HCT116 (cell line): Measurements from ENCODE around the gene FRAS1. TPM values are rescaled to one million over a fixed set of nuclear protein-coding genes. Genes with fewer than 3 reads are reported as not detected.

Experiments used
- ATAC-seq: fragments of 200-7000 bp; cut with Tn5 transposase; 2 replicates; pipeline ENCODE4 v1.9.1; 2020; ENCODE audit warnings: mild to moderate bottlenecking, moderate library complexity
- BruUV-seq: library from RNA; stranded (reverse); fragments of 400-500 nt; replicated peaks from 2 replicates; lab custom pipeline; 2021; lab: Mats Ljungman, UMichigan
- CTCF ChIA-PET: fragments of 300-600 bp; sonication (Branson Sonifier 250); formaldehyde crosslinking; loops from one replicate; lab custom pipeline; 2021; ENCODE audit warnings: antibody characterized with exemption; lab: Charles Lee
- POLR2A ChIA-PET: fragments of 300-600, 350-600 bp; sonication (Branson Sonifier 250); formaldehyde crosslinking; loops from one replicate; lab custom pipeline; 2021; ENCODE audit warnings: antibody characterized with exemption; lab: Charles Lee
- RAD21 ChIA-PET, 2 experiments: fragments of 300-600 bp; sonication (Branson Sonifier 250); formaldehyde crosslinking; loops; one replicate each; lab custom pipeline; 2023; ENCODE audit warnings: low total read pairs in 2 of 2; ENCODE audit not compliant: uncharacterized antibody in 2 of 2, unreplicated experiment in 2 of 2, low non-redundant PET in 1 of 2; lab: Charles Lee
- DNase-seq: peaks from one replicate; pipeline ENCODE4 v3.0.0-alpha.2; 2010; ENCODE audit warnings: low read depth, low spot score
- H2AFZ ChIP-seq: fragments of 200-600 bp; shearing (Covaris generic), sonication (generic); 2 replicates; pipeline ENCODE4 v1.6.1; 2017; ENCODE audit warnings: low read depth, mixed run types, mixed read lengths, antibody characterized with exemption, low read length; ENCODE audit not compliant: poor library complexity, severe bottlenecking
- H3K27ac ChIP-seq: 2 replicates; pipeline ENCODE4 v1.5.1; 2012; ENCODE audit warnings: low read depth, low read length
- H3K27me3 ChIP-seq: fragments of 200-600 bp; sonication (generic); 2 replicates; pipeline ENCODE4 v1.6.1; 2016; ENCODE audit warnings: mixed run types, low read length, mixed read lengths; ENCODE audit not compliant: insufficient read depth
- H3K36me3 ChIP-seq, 2 experiments: fragments of 200-500 bp in 1 of 2; fragments of 200-600 bp in 1 of 2; sonication (Bioruptor generic) in 1 of 2; sonication (generic) in 1 of 2; 2 replicates each; pipeline versions ENCODE4 v1.5.1 to v1.6.1; 2014 to 2016; ENCODE audit warnings: low read length in 2 of 2, inconsistent platforms in 1 of 2, mixed read lengths in 1 of 2, mixed run types in 1 of 2; ENCODE audit not compliant: insufficient read depth in 2 of 2, control insufficient read depth in 1 of 2
- H3K4me1 ChIP-seq, 2 experiments: fragments of 200-600 bp in 1 of 2; sonication (generic) in 1 of 2; 2 replicates each; pipeline versions ENCODE4 v1.5.1 to v1.6.1; 2012 to 2017; ENCODE audit warnings: low read length in 2 of 2, inconsistent platforms in 1 of 2, mild to moderate bottlenecking in 1 of 2, mixed read lengths in 1 of 2, mixed run types in 1 of 2, moderate library complexity in 1 of 2; ENCODE audit not compliant: insufficient read depth in 2 of 2, control insufficient read depth in 1 of 2
- H3K4me2 ChIP-seq: fragments of 200-600 bp; sonication (generic); 2 replicates; pipeline ENCODE4 v1.6.1; 2017; ENCODE audit warnings: mixed run types, low read length, mixed read lengths
- H3K4me3 ChIP-seq, 2 experiments: fragments of 200-600 bp in 1 of 2; sonication (generic) in 1 of 2; replicated peaks in 1 of 2; 2 replicates each; pipeline ENCODE4 v1.5.1; 2011 to 2016; ENCODE audit warnings: low read length in 2 of 2, control low read depth in 1 of 2, low read depth in 1 of 2, mild to moderate bottlenecking in 1 of 2, mixed read lengths in 1 of 2, mixed run types in 1 of 2
- H3K79me2 ChIP-seq: fragments of 200-600 bp; sonication (generic); 2 replicates; pipeline ENCODE4 v1.6.1; 2017; ENCODE audit warnings: mild to moderate bottlenecking, mixed run types, low read length, moderate library complexity, mixed read lengths; ENCODE audit not compliant: insufficient read depth
- H3K9ac ChIP-seq: fragments of 200-600 bp; sonication (generic); 2 replicates; pipeline ENCODE4 v1.6.1; 2016; ENCODE audit warnings: low read length, mixed read lengths
- H3K9me2 ChIP-seq: fragments of 200-600 bp; sonication (generic), shearing (Covaris generic); 2 replicates; pipeline ENCODE4 v1.6.1; 2017; ENCODE audit warnings: mixed run types, mild to moderate bottlenecking, moderate library complexity; ENCODE audit not compliant: insufficient read depth
- H3K9me3 ChIP-seq, 2 experiments: fragments of 200-500 bp in 1 of 2; fragments of 200-600 bp in 1 of 2; sonication (Bioruptor generic) in 1 of 2; sonication (generic) in 1 of 2; 2 replicates each; pipeline ENCODE4 v1.6.1; 2014 to 2017; ENCODE audit warnings: low read length in 2 of 2, mixed read lengths in 2 of 2, inconsistent platforms in 1 of 2, low read depth in 1 of 2, mild to moderate bottlenecking in 1 of 2, mixed run types in 1 of 2, moderate library complexity in 1 of 2; ENCODE audit not compliant: control insufficient read depth in 1 of 2, insufficient read depth in 1 of 2
- H4K20me1 ChIP-seq: fragments of 200-600 bp; sonication (generic), shearing (Covaris generic); 2 replicates; pipeline ENCODE4 v1.6.1; 2017; ENCODE audit warnings: mixed run types, mild to moderate bottlenecking, moderate library complexity; ENCODE audit not compliant: insufficient read depth
- CBX3 ChIP-seq: IDR thresholded peaks from 2 replicates; pipeline ENCODE4 v1.6.1; 2012; ENCODE audit warnings: low read depth
- CEBPB ChIP-seq: IDR thresholded peaks from 2 replicates; pipeline ENCODE4 v1.6.1; 2012; ENCODE audit warnings: low read depth
- EGR1 ChIP-seq: IDR thresholded peaks from 2 replicates; pipeline ENCODE4 v1.6.1; 2012; ENCODE audit warnings: low read depth
- ELF1 ChIP-seq: IDR thresholded peaks from 2 replicates; pipeline ENCODE4 v1.6.1; 2012; ENCODE audit warnings: low read depth, borderline replicate concordance
- EZH2 ChIP-seq: fragments of 200-600 bp; sonication (generic); IDR thresholded peaks from 2 replicates; pipeline ENCODE4 v1.6.1; 2017; ENCODE audit warnings: antibody characterized with exemption, mixed run types
- EZH2phosphoT487 ChIP-seq: fragments of 200-600 bp; IDR thresholded peaks from 2 replicates; pipeline ENCODE4 v1.6.1; 2018; ENCODE audit warnings: antibody characterized with exemption, borderline replicate concordance
- FOSL1 ChIP-seq: IDR thresholded peaks from 2 replicates; pipeline ENCODE4 v1.6.1; 2012; ENCODE audit warnings: low read depth
- JUND ChIP-seq: IDR thresholded peaks from 2 replicates; pipeline ENCODE4 v1.6.1; 2012
- POLR2A ChIP-seq: IDR thresholded peaks from 2 replicates; pipeline ENCODE4 v1.7.0; 2011; ENCODE audit warnings: borderline replicate concordance; ENCODE audit not compliant: insufficient read depth, insufficient read length; ENCODE audit errors: extremely low read depth
- POLR2AphosphoS5 ChIP-seq: IDR thresholded peaks from 2 replicates; pipeline ENCODE4 v1.6.1; 2011; ENCODE audit warnings: mild to moderate bottlenecking, low read depth, low read length, moderate library complexity
- RAD21 ChIP-seq: IDR thresholded peaks from 2 replicates; pipeline ENCODE4 v1.6.1; 2012; ENCODE audit warnings: low read depth, mild to moderate bottlenecking
- SIN3A ChIP-seq: IDR thresholded peaks from 2 replicates; pipeline ENCODE4 v1.6.1; 2012; ENCODE audit warnings: low read depth
- SP1 ChIP-seq: IDR thresholded peaks from 2 replicates; pipeline ENCODE4 v1.6.1; 2012; ENCODE audit warnings: low read depth
- SRF ChIP-seq: IDR thresholded peaks from 2 replicates; pipeline ENCODE4 v1.6.1; 2012; ENCODE audit warnings: low read depth
- TCF7L2 ChIP-seq: IDR thresholded peaks from 2 replicates; pipeline ENCODE4 v1.7.0; 2011; ENCODE audit warnings: borderline replicate concordance, inconsistent platforms; ENCODE audit not compliant: insufficient read depth, insufficient read length; ENCODE audit errors: extremely low read depth
- YY1 ChIP-seq: IDR thresholded peaks from 2 replicates; pipeline ENCODE4 v1.6.1; 2011; ENCODE audit warnings: low read length, low read depth, moderate library complexity, mild to moderate bottlenecking; ENCODE audit not compliant: insufficient replicate concordance; ENCODE audit errors: extremely low read depth
- ZFX ChIP-seq: fragments of 450-650 bp; IDR thresholded peaks from 2 replicates; pipeline ENCODE4 v1.6.1; 2017
- ZNF274 ChIP-seq: fragments of 200-500 bp; sonication (Bioruptor generic); IDR thresholded peaks from 2 replicates; pipeline ENCODE4 v1.6.1; 2014; ENCODE audit warnings: mild to moderate bottlenecking, low read depth, low read length, inconsistent platforms
- intact Hi-C: fragments of 100-400 bp; cut with micrococcal nuclease; formaldehyde crosslinking; loops from 2 replicates; pipeline ENCODE4 v1.10.0; 2022
- total RNA-seq: library from RNA; stranded (reverse); gene quantifications from one replicate; pipeline ENCODE4 v1.2.1, GENCODE V29; 2021; ENCODE audit not compliant: unreplicated experiment
- TF ChIP-seq, protein P1 (sequence below): IDR thresholded peaks from 2 replicates; pipeline ENCODE4 v1.6.1; 2011; ENCODE audit warnings: mild to moderate bottlenecking, low read length, moderate library complexity; ENCODE audit not compliant: insufficient replicate concordance; ENCODE audit errors: extremely low read depth
- TF ChIP-seq, protein P2 (sequence below): IDR thresholded peaks from 2 replicates; pipeline ENCODE4 v1.6.1; 2012; ENCODE audit warnings: low read depth
- TF ChIP-seq, protein P3 (sequence below): IDR thresholded peaks from 2 replicates; pipeline ENCODE4 v1.6.1; 2012

The FRAS1 gene
- total RNA-seq, 1 experiment from 2014 or later = 33.5 TPM

DNA sequence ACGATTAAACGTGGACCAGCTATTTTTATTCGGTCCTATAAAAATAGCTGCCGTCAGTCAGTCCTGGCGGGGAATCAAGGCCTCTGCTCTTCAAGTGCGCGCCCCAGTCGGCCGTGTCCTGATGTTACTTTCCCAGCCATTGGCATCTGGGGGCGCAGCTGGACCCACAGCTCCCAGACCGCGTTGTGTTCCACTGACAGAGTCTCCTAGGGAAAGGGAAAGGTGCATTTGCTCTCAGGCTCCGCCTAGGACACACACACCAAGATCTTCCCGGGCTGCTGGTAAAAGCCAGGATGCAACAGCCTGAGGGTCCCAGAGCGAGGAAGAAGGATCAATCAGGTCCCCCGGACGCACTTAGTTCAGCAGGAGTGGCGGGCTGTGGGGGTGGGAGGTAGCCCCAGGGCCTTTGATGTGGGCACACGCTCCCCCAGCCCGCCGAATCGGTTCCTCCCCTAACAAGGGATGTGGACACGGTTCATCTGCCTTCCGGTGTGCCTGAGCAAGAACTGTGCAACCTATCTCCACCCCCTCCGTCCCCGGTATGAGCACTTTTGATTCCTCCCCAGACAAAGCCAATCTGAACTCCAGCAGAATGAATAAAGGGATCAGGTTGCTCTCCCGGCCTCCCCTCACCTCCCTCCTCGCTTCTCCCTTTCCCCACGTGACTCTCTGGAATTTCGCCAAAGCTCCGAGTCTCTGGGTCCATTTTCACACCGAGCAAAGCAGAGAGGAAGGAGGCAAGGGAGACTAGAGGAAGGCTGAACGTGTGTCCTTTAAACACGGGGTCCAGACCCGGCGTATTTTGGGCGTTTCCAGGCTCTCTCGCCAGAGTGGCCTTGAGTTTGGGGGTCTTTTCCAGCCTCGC lies 626 bp upstream of the FRAS1 start:
- peak overlapping the region; percentile 71 for H2AFZ ChIP-seq
- H3K27me3 ChIP-seq = no peaks in the 10 kb centered on the region
- CTCF ChIA-PET = interaction anchor here (2.3 kb wide), 1 partner anchor 62 kb away, joined by 8 read pairs; no protein-coding TSS in a partner anchor
- H3K4me1 ChIP-seq = peaks cover 7 to 18% of the 10 kb centered on the region in 2 experiments; a peak in 3 of 4 replicates
- H3K27ac ChIP-seq = peak overlapping the region; percentile 94
- intact Hi-C loops = loop anchor here (5.0 kb wide), 2 partner anchors 511 to 881 kb away; partner anchors contain the start of gene PAQR3
- peak; percentile 93 for DNase-seq
- H3K9me3 ChIP-seq = no peaks in the 10 kb centered on the region
- H3K36me3 ChIP-seq = no peaks in the 10 kb centered on the region
- peaks cover 36% of the 10 kb centered on the region for H3K79me2 ChIP-seq
- POLR2A ChIA-PET = interaction anchor here (0.7 to 1.8 kb wide), 6 partner anchors 11 to 502 kb away, joined by 3 to 6 read pairs (median 4); partner anchors contain the start of gene MRPL1
- no peaks in the 10 kb centered on the region for H3K9me2 ChIP-seq
- H4K20me1 ChIP-seq = no peaks in the 10 kb centered on the region
- peak overlapping the region; percentile 99 for H3K4me2 ChIP-seq
- peak; percentile 74 for ATAC-seq
- TSS peak; percentile 84 for BruUV-seq
- peak overlapping the region; percentile 73 for H3K9ac ChIP-seq
- RAD21 ChIA-PET = interaction anchor here in 1 of 2 experiments (0.5 to 1.1 kb wide), 2 partner anchors 87 to 236 kb away, joined by 3 to 4 read pairs; no protein-coding TSS in a partner anchor
- H3K4me3 ChIP-seq = peak overlapping the region; percentile 70 to 89
- TF ChIP-seq CBX3 = no peak
- no peak for TF ChIP-seq CEBPB
- TF ChIP-seq EGR1 = no peak
- no peak for TF ChIP-seq ELF1
- TF ChIP-seq, protein P1, sequence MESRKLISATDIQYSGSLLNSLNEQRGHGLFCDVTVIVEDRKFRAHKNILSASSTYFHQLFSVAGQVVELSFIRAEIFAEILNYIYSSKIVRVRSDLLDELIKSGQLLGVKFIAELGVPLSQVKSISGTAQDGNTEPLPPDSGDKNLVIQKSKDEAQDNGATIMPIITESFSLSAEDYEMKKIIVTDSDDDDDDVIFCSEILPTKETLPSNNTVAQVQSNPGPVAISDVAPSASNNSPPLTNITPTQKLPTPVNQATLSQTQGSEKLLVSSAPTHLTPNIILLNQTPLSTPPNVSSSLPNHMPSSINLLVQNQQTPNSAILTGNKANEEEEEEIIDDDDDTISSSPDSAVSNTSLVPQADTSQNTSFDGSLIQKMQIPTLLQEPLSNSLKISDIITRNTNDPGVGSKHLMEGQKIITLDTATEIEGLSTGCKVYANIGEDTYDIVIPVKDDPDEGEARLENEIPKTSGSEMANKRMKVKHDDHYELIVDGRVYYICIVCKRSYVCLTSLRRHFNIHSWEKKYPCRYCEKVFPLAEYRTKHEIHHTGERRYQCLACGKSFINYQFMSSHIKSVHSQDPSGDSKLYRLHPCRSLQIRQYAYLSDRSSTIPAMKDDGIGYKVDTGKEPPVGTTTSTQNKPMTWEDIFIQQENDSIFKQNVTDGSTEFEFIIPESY = no peak
- TF ChIP-seq SRF = no peak
- TF ChIP-seq POLR2A = peak; percentile 82
- no peak for TF ChIP-seq ZFX
- no peak for TF ChIP-seq EZH2
- TF ChIP-seq YY1 = peak; percentile 66
- no peak for TF ChIP-seq FOSL1
- TF ChIP-seq SP1 = no peak
- no peak for TF ChIP-seq SIN3A
- TF ChIP-seq TCF7L2 = peak; percentile 93
- no peak for TF ChIP-seq JUND
- TF ChIP-seq, protein P2, sequence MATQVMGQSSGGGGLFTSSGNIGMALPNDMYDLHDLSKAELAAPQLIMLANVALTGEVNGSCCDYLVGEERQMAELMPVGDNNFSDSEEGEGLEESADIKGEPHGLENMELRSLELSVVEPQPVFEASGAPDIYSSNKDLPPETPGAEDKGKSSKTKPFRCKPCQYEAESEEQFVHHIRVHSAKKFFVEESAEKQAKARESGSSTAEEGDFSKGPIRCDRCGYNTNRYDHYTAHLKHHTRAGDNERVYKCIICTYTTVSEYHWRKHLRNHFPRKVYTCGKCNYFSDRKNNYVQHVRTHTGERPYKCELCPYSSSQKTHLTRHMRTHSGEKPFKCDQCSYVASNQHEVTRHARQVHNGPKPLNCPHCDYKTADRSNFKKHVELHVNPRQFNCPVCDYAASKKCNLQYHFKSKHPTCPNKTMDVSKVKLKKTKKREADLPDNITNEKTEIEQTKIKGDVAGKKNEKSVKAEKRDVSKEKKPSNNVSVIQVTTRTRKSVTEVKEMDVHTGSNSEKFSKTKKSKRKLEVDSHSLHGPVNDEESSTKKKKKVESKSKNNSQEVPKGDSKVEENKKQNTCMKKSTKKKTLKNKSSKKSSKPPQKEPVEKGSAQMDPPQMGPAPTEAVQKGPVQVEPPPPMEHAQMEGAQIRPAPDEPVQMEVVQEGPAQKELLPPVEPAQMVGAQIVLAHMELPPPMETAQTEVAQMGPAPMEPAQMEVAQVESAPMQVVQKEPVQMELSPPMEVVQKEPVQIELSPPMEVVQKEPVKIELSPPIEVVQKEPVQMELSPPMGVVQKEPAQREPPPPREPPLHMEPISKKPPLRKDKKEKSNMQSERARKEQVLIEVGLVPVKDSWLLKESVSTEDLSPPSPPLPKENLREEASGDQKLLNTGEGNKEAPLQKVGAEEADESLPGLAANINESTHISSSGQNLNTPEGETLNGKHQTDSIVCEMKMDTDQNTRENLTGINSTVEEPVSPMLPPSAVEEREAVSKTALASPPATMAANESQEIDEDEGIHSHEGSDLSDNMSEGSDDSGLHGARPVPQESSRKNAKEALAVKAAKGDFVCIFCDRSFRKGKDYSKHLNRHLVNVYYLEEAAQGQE = no peak
- no peak for TF ChIP-seq ZNF274
- no peak for TF ChIP-seq EZH2phosphoT487
- TF ChIP-seq POLR2AphosphoS5 = peak; percentile 92
- no peak for TF ChIP-seq RAD21
- TF ChIP-seq, protein P3, sequence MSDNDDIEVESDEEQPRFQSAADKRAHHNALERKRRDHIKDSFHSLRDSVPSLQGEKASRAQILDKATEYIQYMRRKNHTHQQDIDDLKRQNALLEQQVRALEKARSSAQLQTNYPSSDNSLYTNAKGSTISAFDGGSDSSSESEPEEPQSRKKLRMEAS = no peak
